T-helper 9 cell (primary cell): ENCODE results near the gene SLC2A9.

Experiments used
- DNase-seq: peaks from one replicate; pipeline ENCODE4 v3.0.0-alpha.2; 2020

Gene SLC2A9

GRCh38 chr4:10041036-10041435, 19.7 kb upstream of the SLC2A9 start:
- DNase-seq = no peak

GRCh38 chr4:10040049-10040892, 19.0 kb upstream of the SLC2A9 start:
- DNase-seq = no peak

DNA sequence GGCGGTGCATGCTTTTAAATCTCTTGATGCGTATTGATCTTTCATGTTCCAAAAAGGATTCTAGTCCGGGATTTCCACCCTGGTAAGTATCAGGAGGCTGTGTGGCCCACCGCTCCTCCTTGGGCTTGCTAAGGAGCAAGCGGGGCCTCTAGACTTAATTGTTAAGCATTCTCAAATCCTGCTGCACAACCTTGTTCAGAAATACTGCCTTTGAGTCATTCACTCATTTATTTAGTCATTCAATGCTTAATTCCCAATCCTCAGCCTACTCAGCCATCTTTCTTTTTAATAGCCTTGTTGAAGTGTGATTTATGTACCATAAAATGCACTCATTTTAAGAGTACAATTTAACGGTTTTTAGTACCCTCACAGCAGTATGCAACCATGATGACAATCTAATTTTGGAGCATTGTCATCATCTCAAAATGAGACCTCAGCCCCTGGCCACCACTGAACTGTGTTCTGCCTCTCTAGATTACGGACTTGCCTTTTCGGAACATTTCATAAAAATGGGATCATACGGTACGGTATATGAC, 15.6 kb upstream of the SLC2A9 start:
- no peak for DNase-seq

GRCh38 chr4:10035130-10035529, 13.8 kb upstream of the SLC2A9 start:
- DNase-seq = no peak

DNA sequence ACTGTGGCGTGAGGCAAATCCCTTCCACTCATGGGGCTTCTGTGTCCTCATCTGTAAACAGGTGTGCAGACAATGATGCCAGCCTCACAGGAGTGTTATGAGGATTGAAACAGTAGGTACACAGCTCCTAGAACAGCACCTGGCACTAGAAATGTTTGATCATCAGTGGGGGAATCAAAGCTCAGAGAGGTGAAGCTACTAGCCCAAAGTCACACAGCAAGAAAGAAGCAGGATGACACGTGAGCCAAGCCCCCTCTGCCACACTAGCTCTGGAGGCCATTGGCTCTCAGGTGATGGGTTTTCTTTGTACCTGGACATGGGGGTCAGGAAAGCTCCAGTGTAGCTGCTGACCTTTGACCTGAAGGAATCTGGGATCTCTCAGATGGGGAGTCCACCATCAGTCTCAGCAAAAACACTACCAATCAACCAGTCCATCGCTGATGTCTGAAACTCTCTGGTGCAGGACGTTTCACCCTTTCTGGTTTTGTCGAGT, 13.4 kb upstream of the SLC2A9 start:
- DNase-seq = no peak

GRCh38 chr4:10034136-10034535, 12.8 kb upstream of the SLC2A9 start:
- DNase-seq = no peak

- no peak for DNase-seq
Observed at GRCh38 chr4:10033191-10033881, 12.0 kb upstream of the SLC2A9 start.

DNA sequence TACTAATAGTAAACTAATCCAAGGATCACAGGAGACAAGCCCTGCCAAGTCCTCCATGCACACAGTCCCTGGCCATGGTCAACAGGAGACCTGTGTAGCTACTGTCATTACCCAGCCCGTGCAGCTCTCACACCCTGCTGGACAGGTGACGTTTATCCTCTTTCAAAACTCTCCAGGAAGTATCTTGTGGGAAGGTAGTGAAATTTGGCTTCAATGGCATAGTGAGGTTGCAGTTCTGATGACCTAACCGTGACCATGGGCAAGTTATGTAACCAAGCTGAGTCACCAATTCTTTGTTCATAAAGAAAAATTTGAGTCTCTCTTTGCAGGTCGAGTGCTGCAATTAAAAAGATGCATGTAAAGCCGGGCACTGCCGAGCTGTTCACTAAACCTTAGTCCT, 11.3 kb upstream of the SLC2A9 start:
- no peak for DNase-seq

GRCh38 chr4:10031668-10032590, 10.6 kb upstream of the SLC2A9 start:
- no peak for DNase-seq

GRCh38 chr4:10030972-10031667, 9.8 kb upstream of the SLC2A9 start:
- no peak for DNase-seq

DNA sequence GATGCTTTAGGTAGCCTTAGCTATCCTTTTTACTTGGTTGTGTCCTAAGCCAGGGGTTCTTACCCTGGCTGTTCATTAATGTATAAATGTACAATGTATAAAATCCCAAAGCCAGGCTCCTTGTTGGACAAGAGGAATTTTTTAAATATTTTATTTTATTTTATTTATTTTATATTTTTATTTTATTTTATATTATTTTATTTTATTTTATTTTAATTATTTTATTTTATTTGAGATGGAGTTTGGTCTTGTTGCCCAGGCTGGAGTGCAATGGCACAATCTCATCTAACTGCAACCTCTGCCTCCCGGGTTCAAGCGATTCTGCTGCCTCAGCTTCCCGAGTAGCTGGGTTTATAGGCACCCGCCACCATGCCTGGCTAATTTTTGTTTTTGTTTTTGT, 8.1 kb upstream of the SLC2A9 start:
- DNase-seq = no peak

DNA sequence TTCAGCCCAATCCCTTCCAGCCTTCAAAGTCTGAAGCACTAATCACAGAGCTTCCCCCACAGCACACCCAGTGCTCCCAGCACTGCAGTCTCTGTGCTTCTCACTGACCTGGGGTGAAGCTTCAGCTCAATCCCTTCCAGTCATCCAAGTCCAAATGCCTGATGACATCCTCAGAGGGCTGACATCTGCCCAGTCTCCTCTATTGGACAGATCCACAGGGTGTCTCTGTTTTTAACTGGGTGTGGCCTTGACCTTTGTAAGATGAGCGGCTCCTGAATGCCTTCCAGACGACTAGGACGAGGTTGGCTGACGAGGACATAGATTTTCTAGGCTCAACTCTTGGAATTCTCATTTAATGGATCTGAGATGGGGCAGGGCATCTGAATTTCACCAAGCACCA, 7.6 kb upstream of the SLC2A9 start:
- no peak for DNase-seq

GRCh38 chr4:10026485-10026884, 5.2 kb upstream of the SLC2A9 start:
- no peak for DNase-seq

DNA sequence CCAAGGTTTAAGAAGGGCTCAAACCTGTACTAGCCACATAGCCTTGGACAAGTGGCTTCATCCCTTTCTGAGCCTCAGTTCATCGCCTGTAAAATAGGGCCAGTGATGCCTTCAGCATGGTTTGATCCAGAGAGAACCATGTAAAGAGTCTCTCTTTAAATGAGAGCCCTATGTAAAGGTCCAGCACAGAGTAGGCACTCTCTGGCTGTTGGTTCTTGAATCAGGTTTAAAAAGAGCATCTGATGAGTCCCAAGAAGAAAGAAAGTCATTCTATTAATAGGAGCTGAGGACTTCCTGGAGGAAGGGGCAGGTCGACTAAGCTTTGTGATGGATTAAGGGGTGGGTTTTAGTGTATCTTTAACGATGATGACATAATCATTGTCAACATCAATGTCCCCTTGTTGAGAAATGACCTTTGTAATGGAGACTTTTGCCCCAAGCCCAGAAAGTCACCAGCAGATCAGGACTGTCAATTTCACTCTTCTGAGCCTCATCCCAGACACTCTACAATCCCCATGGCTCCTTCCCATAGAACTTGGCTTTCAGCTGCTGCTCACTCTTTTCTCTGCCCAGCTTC, 4.0 kb upstream of the SLC2A9 start:
- DNase-seq = no peak

DNA sequence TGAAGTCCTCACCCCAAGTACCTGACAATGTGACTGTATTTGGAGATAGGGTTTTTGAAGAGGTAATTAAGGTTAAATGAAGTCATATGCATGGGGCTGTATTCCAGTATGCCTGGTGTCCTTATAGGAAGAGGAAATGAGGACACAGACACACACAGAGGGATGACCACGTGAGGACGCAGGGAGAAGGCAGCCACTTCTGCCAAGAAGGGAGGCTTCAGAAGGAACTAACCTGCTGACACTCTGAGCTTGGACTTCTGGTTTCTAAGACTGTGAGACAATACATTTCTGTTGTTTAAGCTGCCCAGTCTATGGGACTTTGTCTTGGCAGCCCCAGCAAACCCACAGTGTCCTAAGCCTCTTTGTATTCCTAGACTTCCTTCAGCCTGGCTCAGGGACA, 3.0 kb upstream of the SLC2A9 start:
- DNase-seq = no peak

- no peak for DNase-seq
Observed at GRCh38 chr4:10023806-10024205, 2.5 kb upstream of the SLC2A9 start.

- DNase-seq = no peak
Observed at GRCh38 chr4:10023050-10023419, 1.7 kb upstream of the SLC2A9 start.

- DNase-seq = no peak
Observed at GRCh38 chr4:10022346-10023049, 1.2 kb upstream of the SLC2A9 start.

GRCh38 chr4:10021653-10022023, 341 bp upstream of the SLC2A9 start:
- DNase-seq = no peak

DNA sequence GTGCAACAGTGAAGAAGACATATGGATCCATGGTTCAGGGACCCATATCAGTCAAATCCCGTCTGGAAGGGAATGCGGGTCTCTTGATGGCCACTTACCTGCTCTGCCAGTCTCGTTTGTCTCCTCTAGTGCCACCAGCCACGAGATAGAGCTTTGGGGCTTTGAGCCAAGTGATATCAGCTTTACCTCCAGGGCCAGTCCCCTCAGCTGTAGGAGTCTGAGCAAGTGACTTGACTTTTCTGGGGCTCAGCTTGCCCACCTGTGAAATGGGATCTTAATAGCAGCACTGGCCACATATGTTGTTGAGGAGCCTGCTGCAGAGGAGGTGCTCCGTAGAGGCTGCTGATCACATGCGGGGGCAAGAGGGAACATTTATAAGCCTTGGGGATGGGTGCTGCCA, 1.2 kb downstream of the SLC2A9 start:
- no peak for DNase-seq

DNA sequence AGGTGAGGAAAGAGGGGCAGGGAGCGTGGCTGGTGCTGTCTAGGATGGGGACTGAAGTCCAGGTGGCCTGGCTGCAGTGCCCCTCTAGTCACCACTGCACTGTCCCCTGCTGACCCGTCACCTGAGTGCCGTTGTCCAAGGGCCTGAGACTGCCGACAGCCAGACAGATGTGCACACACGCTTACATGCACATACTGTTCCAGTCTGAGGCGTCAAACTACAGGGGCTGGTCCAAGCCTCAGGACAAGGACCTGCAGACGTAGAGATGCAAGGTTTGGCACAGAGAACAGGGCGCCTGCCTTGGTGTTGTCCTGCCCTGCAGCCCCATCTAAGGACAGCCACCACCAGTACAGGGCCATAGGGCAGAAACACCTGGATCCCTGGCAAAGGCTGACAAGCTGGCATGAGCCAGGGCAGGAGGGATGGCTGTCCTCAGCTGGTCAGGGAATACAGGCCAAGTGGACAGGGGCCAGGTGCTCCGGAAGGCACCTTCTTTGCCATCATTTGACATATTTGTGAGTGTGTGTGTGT, 1.7 kb downstream of the SLC2A9 start:
- no peak for DNase-seq
